GM12878 (cell line): ENCODE measurements around the gene C6orf89. TPM values are rescaled to one million over a fixed set of nuclear protein-coding genes. Genes with fewer than 3 reads are reported as not detected.

ENCODE experiments used
- ATAC-seq: fragments of 200-7000 bp; cut with Tn5 transposase; 3 replicates; pipeline ENCODE4 v1.9.1; 2020; ENCODE audit warnings: mild to moderate bottlenecking, moderate library complexity
- BruUV-seq: library from RNA; stranded (reverse); fragments of 400-500 nt; replicated peaks from 2 replicates; lab custom pipeline; 2021; lab: Mats Ljungman, UMichigan
- CTCF ChIA-PET: fragments of 300-600 bp; sonication (Branson Sonifier 250); formaldehyde crosslinking; extraction: SDS; loops from one replicate; lab custom pipeline; 2021; ENCODE audit warnings: inconsistent platforms; lab: Yijun Ruan, JAX
- POLR2A ChIA-PET: fragments of 350-600 bp; formaldehyde crosslinking; extraction: SDS; loops from one replicate; lab custom pipeline; 2021; ENCODE audit warnings: inconsistent platforms; lab: Charles Lee
- RAD21 ChIA-PET: fragments of 300-600 bp; sonication (Branson Sonifier 250); formaldehyde crosslinking; loops from one replicate; lab custom pipeline; 2023; ENCODE audit warnings: antibody characterized with exemption; ENCODE audit not compliant: unreplicated experiment; lab: Charles Lee
- SMC1A ChIA-PET: fragments of 300-600 bp; sonication (Branson Sonifier 250); formaldehyde crosslinking; loops from one replicate; lab custom pipeline; 2023; ENCODE audit not compliant: unreplicated experiment, uncharacterized antibody; lab: Charles Lee
- DNase-seq: peaks from one replicate; pipeline ENCODE4 v3.0.0-alpha.2; 2011; ENCODE audit warnings: low read depth, low spot score
- FAIRE-seq: peaks from 3 replicates; lab custom pipeline; 2011; peaks lifted over from hg19 to GRCh38; lab: Jason Lieb, UNC
- H2AFZ ChIP-seq: 2 replicates; pipeline ENCODE4 v1.6.0; 2011; ENCODE audit warnings: low read depth, low read length, control low read depth; ENCODE audit not compliant: control insufficient read depth
- H3K27ac ChIP-seq: 2 replicates; pipeline ENCODE4 v1.5.1; 2011; ENCODE audit warnings: control low read depth; ENCODE audit not compliant: control insufficient read depth, insufficient read depth
- H3K27me3 ChIP-seq, 2 experiments: replicated peaks in 1 of 2; 2 replicates each; pipeline versions ENCODE4 v1.6.0 to v1.6.1; 2011; ENCODE audit warnings: low read length in 1 of 2; ENCODE audit not compliant: control insufficient read depth in 2 of 2, insufficient read depth in 2 of 2
- H3K36me3 ChIP-seq, 2 experiments: 2 replicates each; pipeline ENCODE4 v1.5.1; 2011; ENCODE audit warnings: low read length in 1 of 2; ENCODE audit not compliant: control insufficient read depth in 2 of 2, insufficient read depth in 2 of 2
- H3K4me1 ChIP-seq: 2 replicates; pipeline ENCODE4 v1.6.1; 2011; ENCODE audit warnings: mild to moderate bottlenecking, low read length, moderate library complexity, mixed read lengths; ENCODE audit not compliant: control insufficient read depth, insufficient read depth
- H3K4me2 ChIP-seq: 2 replicates; pipeline ENCODE4 v1.6.0; 2011; ENCODE audit warnings: control low read depth; ENCODE audit not compliant: control insufficient read depth, insufficient read depth
- H3K4me3 ChIP-seq: fragments of 200-600 bp; sonication (generic); 2 replicates; pipeline ENCODE4 v1.5.1; 2016
- H3K79me2 ChIP-seq: 2 replicates; pipeline ENCODE4 v1.6.0; 2011; ENCODE audit warnings: low read length; ENCODE audit not compliant: control insufficient read depth, insufficient read depth
- H3K9ac ChIP-seq: 2 replicates; pipeline ENCODE4 v1.8.0; 2011; ENCODE audit warnings: low read length, control low read depth, mixed read lengths; ENCODE audit not compliant: control insufficient read depth, insufficient read depth
- H3K9me3 ChIP-seq: replicated peaks from 3 replicates; pipeline ENCODE4 v1.5.1; 2011; ENCODE audit warnings: mild to moderate bottlenecking, low read length; ENCODE audit not compliant: control insufficient read depth, insufficient read depth
- H4K20me1 ChIP-seq: 2 replicates; pipeline ENCODE4 v1.6.0; 2011; ENCODE audit not compliant: control insufficient read depth, insufficient read depth
- BCL11A ChIP-seq: IDR thresholded peaks from 2 replicates; pipeline ENCODE4 v1.6.1; 2011; ENCODE audit warnings: low read depth, low read length
- EED ChIP-seq: sonication (generic); IDR thresholded peaks from 2 replicates; pipeline ENCODE4 v1.6.1; 2016; ENCODE audit warnings: antibody characterized with exemption, low read depth
- FOS ChIP-seq: IDR thresholded peaks from 3 replicates; pipeline ENCODE4 v1.6.1; 2011; ENCODE audit warnings: borderline replicate concordance; ENCODE audit not compliant: insufficient read length; ENCODE audit errors: extremely low read depth
- HCFC1 ChIP-seq: fragments of 150-350 bp; IDR thresholded peaks from 2 replicates; pipeline ENCODE4 v1.6.1; 2014; ENCODE audit warnings: low read length
- PKNOX1 ChIP-seq: fragments of 450-650 bp; IDR thresholded peaks from 2 replicates; pipeline ENCODE4 v1.6.1; 2016; ENCODE audit warnings: mild to moderate bottlenecking
- SIX5 ChIP-seq: IDR thresholded peaks from 2 replicates; pipeline ENCODE4 v1.6.1; 2011; ENCODE audit warnings: mild to moderate bottlenecking, low read depth, low read length, moderate library complexity; ENCODE audit not compliant: severe bottlenecking
- ZNF622 ChIP-seq: fragments of 450-650 bp; IDR thresholded peaks from 2 replicates; pipeline ENCODE4 v1.6.1; 2017; ENCODE audit warnings: mild to moderate bottlenecking, inconsistent platforms
- WGBS: methylation state at CpG from one replicate; pipeline ENCODE4 v1.1.6; 2016; ENCODE audit warnings: low lambda C conversion rate; ENCODE audit not compliant: insufficient replicate concordance, insufficient coverage; ENCODE audit errors: missing lambda C conversion rate; 5-methylcytosine and 5-hydroxymethylcytosine counted together
- in situ Hi-C: fragments of 300-500 bp; cut with MboI; formaldehyde crosslinking; loops from 9 replicates; pipeline ENCODE4 v1.14.3; 2018; ENCODE audit warnings: mixed read lengths
- intact Hi-C: fragments of 100-400 bp; cut with micrococcal nuclease; formaldehyde crosslinking; loops from one replicate; pipeline ENCODE4 v1.14.2; 2022; ENCODE audit not compliant: unreplicated experiment
- polyA plus RNA-seq, 11 experiments: library from polyadenylated mRNA; depleted of rRNA in 4 of 11; unstranded in 6 of 11; stranded (reverse) in 5 of 11; fragments of >200 nt; fragmentation: Nextera tagmentation in 4 of 11; fragmentation: Illumina TruSeq in 1 of 11; extraction: Ambion mirVana in 4 of 11; extraction: Trizol in 1 of 11; gene quantifications; 1 replicate in 1 of 11; 2 replicates in 10 of 11; pipeline versions ENCODE4 v1.2.1 to v1.2.3, GENCODE V29; 2011 to 2016; ENCODE audit warnings: inconsistent platforms in 2 of 11, missing spikeins in 2 of 11, low read depth in 1 of 11
- total RNA-seq, 4 experiments: library from RNA; depleted of rRNA in 3 of 4; stranded (reverse); fragments of >200 nt in 3 of 4; fragmentation: Illumina TruSeq in 1 of 4; extraction: Trizol in 1 of 4; gene quantifications; 2 replicates each; pipeline versions ENCODE4 v1.2.1 to v1.2.3, GENCODE V29; 2013 to 2021
- TF ChIP-seq, protein P1 (sequence below): IDR thresholded peaks from 2 replicates; pipeline ENCODE4 v1.6.1; 2012; ENCODE audit warnings: low read length, inconsistent platforms

Gene C6orf89
- total and polyA plus RNA-seq, 10 of the 15 experiments (the other 5 are each of a cell fraction or from before 2014, with no cell fraction given): 10.8 to 42.7 (median 28.6) TPM

DNA sequence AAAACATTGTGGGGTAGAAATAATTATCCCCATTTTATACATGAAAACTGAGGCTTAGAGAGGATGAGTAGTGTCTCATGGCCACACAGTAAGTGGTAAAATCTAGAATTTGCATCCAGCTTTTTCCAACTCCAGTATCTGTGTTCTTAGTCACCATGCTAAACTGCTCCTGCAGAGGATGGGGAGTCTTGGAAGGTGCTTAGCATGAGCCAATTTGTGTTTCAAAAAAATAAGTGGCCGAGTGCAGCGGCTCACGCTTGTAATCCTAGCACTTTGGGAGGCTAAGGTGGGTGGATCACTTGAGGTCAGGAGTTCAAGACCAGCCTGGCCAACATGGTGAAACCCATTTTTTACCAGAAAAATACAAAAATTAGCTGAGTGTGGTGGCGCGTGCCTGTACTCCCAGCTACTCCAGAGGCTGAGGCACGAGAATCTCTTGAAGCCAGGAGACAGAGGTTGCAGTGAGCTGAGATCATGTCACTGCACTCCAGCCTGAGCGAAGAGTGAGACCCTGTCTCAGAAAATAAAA lies 2.4 kb downstream of the C6orf89 start:
- POLR2A ChIA-PET: interaction anchor here (0.6 to 1.9 kb wide), 5 partner anchors 13 to 1092 kb away, joined by 3 to 10 read pairs (median 5); partner anchors contain the start of gene PPIL1

More for the DNA sequence above, 2.4 kb downstream of the C6orf89 start:
- DNase-seq (no peak), FAIRE-seq (no peak), ATAC-seq (no peak)
- no peak overlapping the region for H3K27ac ChIP-seq
- H3K36me3 ChIP-seq: no peaks in the 10 kb centered on the region
- H3K27me3 ChIP-seq: no peaks in the 10 kb centered on the region
- no peaks in the 10 kb centered on the region for H4K20me1 ChIP-seq
- ChIA-PET RAD21 (interaction anchor here (0.6 to 2.5 kb wide), 3 partner anchors 130 to 284 kb away, joined by 3 to 11 read pairs (median 3); no protein-coding TSS in a partner anchor), CTCF (interaction anchor here (0.8 to 4.1 kb wide), 5 partner anchors 8 to 130 kb away, joined by 3 to 18 read pairs (median 9); no protein-coding TSS in a partner anchor), SMC1A (interaction anchor here (0.7 to 2.1 kb wide), 5 partner anchors 9 to 130 kb away, joined by 3 to 9 read pairs (median 5); no protein-coding TSS in a partner anchor)
- no peak overlapping the region for H3K4me3 ChIP-seq
- H3K9me3 ChIP-seq: no peaks in the 10 kb centered on the region
- BruUV-seq: no TSS peak
- no peak overlapping the region for H3K4me2 ChIP-seq
- 92% methylated on average over 7 of the region's 7 CpGs for WGBS
- peaks cover 14% of the 10 kb centered on the region for H3K79me2 ChIP-seq
- intact Hi-C loops: loop anchor here (5.0 kb wide), 1 partner anchor 284 kb away; the partner anchor contains the start of gene PIM1
- no peak for TF ChIP-seq EED
- TF ChIP-seq SIX5: no peak
- no peak for TF ChIP-seq HCFC1
- no peak for TF ChIP-seq BCL11A
- TF ChIP-seq PKNOX1: no peak
- TF ChIP-seq ZNF622: no peak
- TF ChIP-seq, protein P1, sequence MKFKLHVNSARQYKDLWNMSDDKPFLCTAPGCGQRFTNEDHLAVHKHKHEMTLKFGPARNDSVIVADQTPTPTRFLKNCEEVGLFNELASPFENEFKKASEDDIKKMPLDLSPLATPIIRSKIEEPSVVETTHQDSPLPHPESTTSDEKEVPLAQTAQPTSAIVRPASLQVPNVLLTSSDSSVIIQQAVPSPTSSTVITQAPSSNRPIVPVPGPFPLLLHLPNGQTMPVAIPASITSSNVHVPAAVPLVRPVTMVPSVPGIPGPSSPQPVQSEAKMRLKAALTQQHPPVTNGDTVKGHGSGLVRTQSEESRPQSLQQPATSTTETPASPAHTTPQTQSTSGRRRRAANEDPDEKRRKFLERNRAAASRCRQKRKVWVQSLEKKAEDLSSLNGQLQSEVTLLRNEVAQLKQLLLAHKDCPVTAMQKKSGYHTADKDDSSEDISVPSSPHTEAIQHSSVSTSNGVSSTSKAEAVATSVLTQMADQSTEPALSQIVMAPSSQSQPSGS: no peak
- TF ChIP-seq FOS: no peak
- TF ChIP-seq, all 136 proteins: peak for 0
- in situ Hi-C loops: loop anchor here (5.0 kb wide), 1 partner anchor 319 kb away; no protein-coding TSS in a partner anchor
- H3K4me1 ChIP-seq: no peaks in the 10 kb centered on the region
- no peak overlapping the region for H3K9ac ChIP-seq
- H2AFZ ChIP-seq: no peak overlapping the region
